Prostate gland (tissue), 2 donors: ENCODE data around the gene DUXB. TPM values are rescaled to one million over a fixed set of nuclear protein-coding genes. Genes with fewer than 3 reads are reported as not detected.
A peak's percentile ranks its signal among the peaks of the same experiment; 100 is the strongest.

Source experiments
- DNase-seq: peaks from one replicate; pipeline ENCODE4 v3.0.0-alpha.2; 2019; ENCODE audit warnings: low spot score
- H3K27ac ChIP-seq, 2 donors: fragments of 200-600 bp; sonication (generic); 2 replicates each; pipeline ENCODE4 v1.5.1; 2017 to 2019
- H3K27me3 ChIP-seq: fragments of 200-600 bp; sonication (generic); replicated peaks from 2 replicates; pipeline ENCODE4 v1.5.1; 2019; ENCODE audit not compliant: insufficient read depth
- H3K36me3 ChIP-seq, 2 donors: fragments of 200-600 bp; sonication (generic); 1 replicate in 1 of 2; 2 replicates in 1 of 2; pipeline versions ENCODE4 v1.5.1 to v1.8.1; 2017 to 2019
- H3K4me1 ChIP-seq: fragments of 200-600 bp; sonication (generic); replicated peaks from 2 replicates; pipeline ENCODE4 v1.5.1; 2019
- H3K4me3 ChIP-seq, 2 donors: fragments of 200-600 bp; sonication (generic); 2 replicates each; pipeline ENCODE4 v1.5.1; 2017 to 2019
- H3K9me3 ChIP-seq: fragments of 200-600 bp; sonication (generic); 2 replicates; pipeline ENCODE4 v1.5.1; 2017
- POLR2A ChIP-seq: fragments of 450-650 bp; IDR thresholded peaks from one replicate; pipeline ENCODE4 v1.6.1; 2016; ENCODE audit warnings: antibody characterized with exemption, mild to moderate bottlenecking
- POLR2AphosphoS5 ChIP-seq: sonication (generic); formaldehyde crosslinking; IDR thresholded peaks from one replicate; pipeline ENCODE4 v1.6.1; 2017; ENCODE audit warnings: antibody characterized with exemption
- WGBS: methylation state at CpG from one replicate; pipeline ENCODE4 v1.1.5; 2018; 5-methylcytosine and 5-hydroxymethylcytosine counted together
- intact Hi-C: fragments of 100-400 bp; cut with DNase I; formaldehyde crosslinking; loops from one replicate; pipeline ENCODE4 v1.14.2; 2022
- total RNA-seq, 2 donors: library from RNA; depleted of rRNA; stranded (reverse); fragments of >200 nt; gene quantifications; one replicate each; pipeline ENCODE4 v1.1.0, GENCODE V29; 2016
- TF ChIP-seq, protein P1 (sequence below), 4 experiments: fragments of 200-600 bp in 2 of 4; fragments of 450-650 bp in 2 of 4; sonication (generic) in 2 of 4; IDR thresholded peaks; 1 replicate in 3 of 4; 2 replicates in 1 of 4; pipeline ENCODE4 v1.5.1; 2016 to 2019; ENCODE audit warnings: antibody characterized with exemption in 4 of 4, mild to moderate bottlenecking in 2 of 4, moderate library complexity in 2 of 4

The DUXB gene
- total RNA-seq, 2 donors from 2014 or later, result not detected

DNA sequence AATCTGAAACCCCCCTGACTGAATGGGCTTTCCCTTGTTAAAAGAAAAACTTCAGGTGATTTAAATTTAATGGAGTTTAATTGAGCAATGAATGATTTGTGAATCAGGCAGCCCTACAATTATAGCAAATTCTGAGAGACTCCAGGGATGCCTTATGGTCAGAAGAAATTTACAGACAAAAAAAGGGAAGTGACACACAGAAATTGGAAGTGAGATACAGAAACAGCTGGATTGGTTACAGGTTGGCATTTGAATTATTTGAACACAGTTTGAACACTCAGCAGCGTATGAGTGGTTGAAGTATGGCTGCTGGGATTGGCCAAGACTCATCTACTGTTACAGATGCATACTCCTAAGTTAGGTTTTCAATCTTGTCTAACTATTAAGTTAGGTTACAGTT is 44.0 kb upstream of the DUXB start:
- Histone ChIP-seq H3K27ac (no peak overlapping the region), H3K36me3 (no peaks in the 10 kb centered on the region), H3K9me3 (no peaks in the 10 kb centered on the region), H3K4me3 (no peak overlapping the region), H3K27me3 (no peaks in the 10 kb centered on the region), H3K4me1 (no peaks in the 10 kb centered on the region)
- intact Hi-C loops, result no loop called here
- TF ChIP-seq POLR2A (no peak), POLR2AphosphoS5 (no peak)
- TF ChIP-seq, protein P1, sequence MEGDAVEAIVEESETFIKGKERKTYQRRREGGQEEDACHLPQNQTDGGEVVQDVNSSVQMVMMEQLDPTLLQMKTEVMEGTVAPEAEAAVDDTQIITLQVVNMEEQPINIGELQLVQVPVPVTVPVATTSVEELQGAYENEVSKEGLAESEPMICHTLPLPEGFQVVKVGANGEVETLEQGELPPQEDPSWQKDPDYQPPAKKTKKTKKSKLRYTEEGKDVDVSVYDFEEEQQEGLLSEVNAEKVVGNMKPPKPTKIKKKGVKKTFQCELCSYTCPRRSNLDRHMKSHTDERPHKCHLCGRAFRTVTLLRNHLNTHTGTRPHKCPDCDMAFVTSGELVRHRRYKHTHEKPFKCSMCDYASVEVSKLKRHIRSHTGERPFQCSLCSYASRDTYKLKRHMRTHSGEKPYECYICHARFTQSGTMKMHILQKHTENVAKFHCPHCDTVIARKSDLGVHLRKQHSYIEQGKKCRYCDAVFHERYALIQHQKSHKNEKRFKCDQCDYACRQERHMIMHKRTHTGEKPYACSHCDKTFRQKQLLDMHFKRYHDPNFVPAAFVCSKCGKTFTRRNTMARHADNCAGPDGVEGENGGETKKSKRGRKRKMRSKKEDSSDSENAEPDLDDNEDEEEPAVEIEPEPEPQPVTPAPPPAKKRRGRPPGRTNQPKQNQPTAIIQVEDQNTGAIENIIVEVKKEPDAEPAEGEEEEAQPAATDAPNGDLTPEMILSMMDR (IDR thresholded peaks at IDR 0.05), result no peak
- WGBS, result 81% methylated on average over 1 of the region's 1 CpG
- DNase-seq, result no peak

GRCh38 chr16:75742424-75743047 is 41.3 kb upstream of the DUXB start:
- H3K27me3 ChIP-seq, result no peaks in the 10 kb centered on the region
- WGBS, result 34% methylated on average over 1 of the region's 1 CpG

DNA sequence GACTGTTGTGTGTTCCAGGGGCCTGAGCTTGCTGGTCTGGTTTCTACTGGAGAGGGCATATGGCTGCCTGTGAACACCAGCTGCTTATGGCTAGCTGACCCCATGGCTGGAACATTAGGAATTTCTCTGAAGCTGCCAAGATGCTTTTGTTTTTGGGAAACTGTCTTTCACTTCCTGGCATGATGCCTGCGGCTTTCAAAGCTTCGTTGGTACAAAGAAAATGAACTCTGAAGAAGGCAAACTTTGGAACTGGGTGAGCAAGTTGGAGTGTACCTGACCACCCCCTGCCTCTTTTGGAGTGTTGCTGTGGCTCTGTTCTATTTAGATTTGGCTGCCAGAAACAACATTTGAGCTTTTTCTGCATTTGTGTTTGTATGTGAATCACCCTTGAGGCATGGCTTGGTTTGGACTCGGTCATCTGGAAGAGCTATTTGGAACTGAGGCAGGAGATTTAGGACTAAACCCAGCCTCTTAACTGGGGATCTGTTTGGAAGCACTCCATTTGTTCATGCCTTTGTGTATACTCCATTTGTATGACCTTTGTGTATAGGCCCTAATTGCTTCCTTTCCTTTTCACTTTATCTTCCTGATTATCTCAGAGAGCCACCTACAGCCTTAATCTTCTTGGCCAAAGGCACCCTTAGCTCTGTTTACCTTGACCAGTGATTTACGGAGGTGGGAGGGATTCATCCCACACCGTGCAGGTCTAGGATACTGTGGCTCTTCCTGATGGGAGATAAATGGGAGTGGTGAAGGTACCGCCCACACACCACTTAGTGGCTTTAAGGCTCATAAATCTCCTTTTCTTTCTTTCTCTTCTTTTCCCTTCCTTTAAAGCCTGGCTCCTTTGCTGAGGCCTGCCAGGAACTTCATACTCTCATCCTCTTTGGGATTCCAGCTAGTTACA is 32.3 kb upstream of the DUXB start:
- Histone ChIP-seq H3K9me3 (no peaks in the 10 kb centered on the region), H3K4me3 (no peak overlapping the region), H3K36me3 (no peaks in the 10 kb centered on the region), H3K4me1 (no peaks in the 10 kb centered on the region), H3K27me3 (no peaks in the 10 kb centered on the region), H3K27ac (peak overlapping the region; percentile 30 to 45)
- 12% methylated on average over 6 of the region's 6 CpGs for WGBS
- intact Hi-C loops, result no loop called here
- peak; percentile 35 for DNase-seq
- no peak for TF ChIP-seq POLR2A
- peak; percentile 3 for TF ChIP-seq POLR2AphosphoS5

More at GRCh38 chr16:75742424-75743047, 41.3 kb upstream of the DUXB start:
- H3K9me3 ChIP-seq, result no peaks in the 10 kb centered on the region
- H3K27ac ChIP-seq, result no peak overlapping the region
- intact Hi-C loops, result no loop called here
- no peak for DNase-seq
- no peak for TF ChIP-seq POLR2A
- TF ChIP-seq, protein P1 (IDR thresholded peaks at IDR 0.05), result no peak
- TF ChIP-seq POLR2AphosphoS5, result no peak
- no peak overlapping the region for H3K4me3 ChIP-seq
- no peaks in the 10 kb centered on the region for H3K4me1 ChIP-seq
- H3K36me3 ChIP-seq, result no peaks in the 10 kb centered on the region

- 16% methylated on average over 2 of the region's 2 CpGs for WGBS
Measured at GRCh38 chr16:75732871-75733270, 31.6 kb upstream of the DUXB start.

DNA sequence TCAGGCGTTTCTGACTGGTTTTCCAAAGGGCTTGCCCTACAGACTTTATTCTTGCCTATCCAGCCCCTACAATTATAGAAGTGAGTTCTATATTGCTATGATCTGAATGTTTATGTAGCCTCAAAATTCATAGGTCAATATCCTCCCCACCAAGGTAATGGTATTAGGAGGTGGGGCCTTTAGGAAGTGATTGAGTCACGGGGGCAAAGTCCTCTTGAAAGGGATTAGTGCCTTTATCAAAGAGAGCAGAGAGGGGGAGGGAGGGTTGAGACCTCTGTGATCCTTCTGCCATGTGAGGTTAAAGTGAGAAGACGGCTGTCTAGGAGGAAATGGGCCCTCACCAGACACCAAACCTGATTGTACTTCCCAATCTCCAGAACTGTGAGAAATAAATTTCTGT is 26.0 kb upstream of the DUXB start:
- Histone ChIP-seq H3K4me3 (no peak overlapping the region), H3K9me3 (no peaks in the 10 kb centered on the region), H3K27me3 (no peaks in the 10 kb centered on the region), H3K27ac (no peak overlapping the region), H3K4me1 (no peaks in the 10 kb centered on the region), H3K36me3 (no peaks in the 10 kb centered on the region)
- TF ChIP-seq, protein P1 (IDR thresholded peaks at IDR 0.05), result no peak
- no peak for TF ChIP-seq POLR2A
- TF ChIP-seq POLR2AphosphoS5, result no peak
- no peak for DNase-seq
- WGBS, result 62% methylated on average over 3 of the region's 3 CpGs
- intact Hi-C loops, result no loop called here

More at GRCh38 chr16:75732871-75733270, 31.6 kb upstream of the DUXB start:
- no peak overlapping the region for H3K4me3 ChIP-seq
- no peaks in the 10 kb centered on the region for H3K36me3 ChIP-seq
- no peak for TF ChIP-seq POLR2A
- TF ChIP-seq, protein P1 (IDR thresholded peaks at IDR 0.05), result no peak
- no peak for TF ChIP-seq POLR2AphosphoS5
- peak overlapping the region in 1 of 2 donors; percentile 45 for H3K27ac ChIP-seq
- intact Hi-C loops, result no loop called here
- H3K9me3 ChIP-seq, result no peaks in the 10 kb centered on the region
- no peaks in the 10 kb centered on the region for H3K27me3 ChIP-seq
- DNase-seq, result no peak
- H3K4me1 ChIP-seq, result no peaks in the 10 kb centered on the region
